Loucy (cell line): ENCODE measurements around the gene AP1B1.

Source experiments
- H2AFZ ChIP-seq: fragments of 200-600 bp; sonication (generic); 2 replicates; pipeline ENCODE4 v1.6.0; 2016; ENCODE audit warnings: antibody characterized with exemption, mild to moderate bottlenecking, low read length, moderate library complexity
- H3F3A ChIP-seq: fragments of 200-600 bp; 2 replicates; pipeline ENCODE4 v1.6.0; 2016; ENCODE audit warnings: antibody characterized with exemption, low read depth, mild to moderate bottlenecking
- H3K27me3 ChIP-seq: fragments of 200-600 bp; sonication (generic); 2 replicates; pipeline ENCODE4 v1.6.1; 2014; ENCODE audit warnings: low read length, mild to moderate bottlenecking; ENCODE audit not compliant: insufficient read depth, poor library complexity, severe bottlenecking
- H3K36me3 ChIP-seq: fragments of 200-600 bp; sonication (generic); 2 replicates; pipeline ENCODE4 v1.6.1; 2016; ENCODE audit warnings: low read length; ENCODE audit not compliant: insufficient read depth
- H3K4me1 ChIP-seq: fragments of 200-600 bp; sonication (generic); 2 replicates; pipeline ENCODE4 v1.5.1; 2014; ENCODE audit warnings: low read length, mild to moderate bottlenecking; ENCODE audit not compliant: insufficient read depth, poor library complexity, severe bottlenecking
- H3K4me2 ChIP-seq: fragments of 200-600 bp; sonication (generic); 2 replicates; pipeline ENCODE4 v1.6.0; 2014; ENCODE audit warnings: antibody characterized with exemption, low read length, low read depth, mild to moderate bottlenecking; ENCODE audit not compliant: poor library complexity, severe bottlenecking
- H3K4me3 ChIP-seq: fragments of 200-600 bp; sonication (generic); 2 replicates; pipeline ENCODE4 v1.5.1; 2014; ENCODE audit warnings: low read length, mild to moderate bottlenecking, mixed read lengths; ENCODE audit not compliant: poor library complexity, severe bottlenecking
- H3K79me2 ChIP-seq: fragments of 200-600 bp; sonication (generic); 2 replicates; pipeline ENCODE4 v1.6.1; 2014; ENCODE audit warnings: low read length; ENCODE audit not compliant: insufficient read depth
- H3K9ac ChIP-seq: fragments of 200-600 bp; sonication (generic); 2 replicates; pipeline ENCODE4 v1.6.0; 2014; ENCODE audit warnings: mild to moderate bottlenecking, low read depth, low read length, moderate library complexity; ENCODE audit not compliant: poor library complexity, severe bottlenecking
- H3K9me2 ChIP-seq: fragments of 200-600 bp; sonication (generic); replicated peaks from 2 replicates; pipeline ENCODE4 v1.6.1; 2016; ENCODE audit warnings: low read depth, low read length, mixed read lengths
- H3K9me3 ChIP-seq: fragments of 200-600 bp; sonication (generic); 2 replicates; pipeline ENCODE4 v1.6.1; 2014; ENCODE audit warnings: mild to moderate bottlenecking, antibody characterized with exemption, low read length, low read depth; ENCODE audit not compliant: insufficient read depth
- H4K20me1 ChIP-seq: fragments of 200-600 bp; sonication (generic); 2 replicates; pipeline ENCODE4 v1.6.0; 2014; ENCODE audit warnings: antibody characterized with exemption, low read length, mild to moderate bottlenecking; ENCODE audit not compliant: insufficient read depth, poor library complexity, severe bottlenecking
- EZH2phosphoT487 ChIP-seq: fragments of 200-600 bp; IDR thresholded peaks from 2 replicates; pipeline ENCODE4 v1.6.1; 2018; ENCODE audit warnings: antibody characterized with exemption, mild to moderate bottlenecking, moderate library complexity, borderline replicate concordance
- TF ChIP-seq, protein P1 (sequence below): fragments of 200-600 bp; sonication (generic); conservative IDR thresholded peaks from 2 replicates; pipeline ENCODE4 v1.5.1; 2014; ENCODE audit warnings: mild to moderate bottlenecking, antibody characterized with exemption, low read length

The AP1B1 gene

DNA sequence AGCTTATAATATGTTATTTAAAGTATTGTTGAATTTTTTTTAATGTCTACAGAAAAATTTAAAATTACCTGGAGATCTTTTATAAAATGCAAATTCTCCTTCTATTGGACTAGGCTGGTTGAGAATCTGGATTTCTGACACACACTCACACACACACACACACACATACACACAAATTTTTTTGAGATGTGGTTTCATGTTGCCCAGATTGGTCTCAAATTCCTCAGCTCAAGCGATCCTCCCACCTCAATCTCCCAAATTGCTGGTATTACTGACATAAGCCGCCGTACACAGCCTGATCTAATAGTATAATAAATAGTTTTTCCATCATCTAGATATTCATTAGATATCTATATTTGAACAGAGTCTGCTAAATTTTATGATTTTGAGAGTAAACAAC is 45.5 kb upstream of the AP1B1 start:
- H3K9ac ChIP-seq = no peak overlapping the region
- H3K4me1 ChIP-seq = no peaks in the 10 kb centered on the region
- H3K4me3 ChIP-seq = no peak overlapping the region
- no peak for TF ChIP-seq EZH2phosphoT487
- TF ChIP-seq, protein P1, sequence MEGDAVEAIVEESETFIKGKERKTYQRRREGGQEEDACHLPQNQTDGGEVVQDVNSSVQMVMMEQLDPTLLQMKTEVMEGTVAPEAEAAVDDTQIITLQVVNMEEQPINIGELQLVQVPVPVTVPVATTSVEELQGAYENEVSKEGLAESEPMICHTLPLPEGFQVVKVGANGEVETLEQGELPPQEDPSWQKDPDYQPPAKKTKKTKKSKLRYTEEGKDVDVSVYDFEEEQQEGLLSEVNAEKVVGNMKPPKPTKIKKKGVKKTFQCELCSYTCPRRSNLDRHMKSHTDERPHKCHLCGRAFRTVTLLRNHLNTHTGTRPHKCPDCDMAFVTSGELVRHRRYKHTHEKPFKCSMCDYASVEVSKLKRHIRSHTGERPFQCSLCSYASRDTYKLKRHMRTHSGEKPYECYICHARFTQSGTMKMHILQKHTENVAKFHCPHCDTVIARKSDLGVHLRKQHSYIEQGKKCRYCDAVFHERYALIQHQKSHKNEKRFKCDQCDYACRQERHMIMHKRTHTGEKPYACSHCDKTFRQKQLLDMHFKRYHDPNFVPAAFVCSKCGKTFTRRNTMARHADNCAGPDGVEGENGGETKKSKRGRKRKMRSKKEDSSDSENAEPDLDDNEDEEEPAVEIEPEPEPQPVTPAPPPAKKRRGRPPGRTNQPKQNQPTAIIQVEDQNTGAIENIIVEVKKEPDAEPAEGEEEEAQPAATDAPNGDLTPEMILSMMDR = no peak
- no peaks in the 10 kb centered on the region for H3K9me3 ChIP-seq
- no peaks in the 10 kb centered on the region for H3K36me3 ChIP-seq
- no peak overlapping the region for H2AFZ ChIP-seq
- no peaks in the 10 kb centered on the region for H3F3A ChIP-seq
- no peaks in the 10 kb centered on the region for H3K27me3 ChIP-seq
- no peaks in the 10 kb centered on the region for H3K9me2 ChIP-seq
- H3K4me2 ChIP-seq = no peak overlapping the region
- H3K79me2 ChIP-seq = no peaks in the 10 kb centered on the region
- no peaks in the 10 kb centered on the region for H4K20me1 ChIP-seq

DNA sequence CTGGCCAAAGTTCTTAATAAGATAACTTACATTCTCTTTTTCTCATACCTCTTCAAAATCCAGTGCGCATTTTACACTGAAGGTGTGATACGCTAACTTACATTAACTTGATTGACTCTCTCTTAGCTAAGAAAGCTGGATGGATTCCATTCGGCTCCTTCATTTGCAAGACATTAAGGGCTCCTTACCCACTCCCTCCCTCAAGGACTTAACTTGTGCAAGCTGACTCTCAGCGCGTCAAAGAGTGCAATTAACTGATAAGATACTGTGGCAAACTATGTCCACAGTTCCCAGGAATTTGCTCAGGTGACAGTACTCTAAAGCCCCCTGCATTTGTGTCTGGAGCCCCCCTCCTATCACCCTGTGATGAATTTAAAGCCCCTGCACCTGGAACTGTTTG is 43.6 kb upstream of the AP1B1 start:
- Histone ChIP-seq H3K4me1 (no peaks in the 10 kb centered on the region), H3K79me2 (no peaks in the 10 kb centered on the region), H3K9ac (no peak overlapping the region), H3K27me3 (no peaks in the 10 kb centered on the region), H3F3A (no peaks in the 10 kb centered on the region), H3K4me2 (no peak overlapping the region), H3K9me3 (no peaks in the 10 kb centered on the region), H2AFZ (no peak overlapping the region), H3K36me3 (no peaks in the 10 kb centered on the region), H4K20me1 (no peaks in the 10 kb centered on the region), H3K4me3 (no peak overlapping the region), H3K9me2 (no peaks in the 10 kb centered on the region)
- TF ChIP-seq, protein P1 = no peak
- TF ChIP-seq EZH2phosphoT487 = no peak

DNA sequence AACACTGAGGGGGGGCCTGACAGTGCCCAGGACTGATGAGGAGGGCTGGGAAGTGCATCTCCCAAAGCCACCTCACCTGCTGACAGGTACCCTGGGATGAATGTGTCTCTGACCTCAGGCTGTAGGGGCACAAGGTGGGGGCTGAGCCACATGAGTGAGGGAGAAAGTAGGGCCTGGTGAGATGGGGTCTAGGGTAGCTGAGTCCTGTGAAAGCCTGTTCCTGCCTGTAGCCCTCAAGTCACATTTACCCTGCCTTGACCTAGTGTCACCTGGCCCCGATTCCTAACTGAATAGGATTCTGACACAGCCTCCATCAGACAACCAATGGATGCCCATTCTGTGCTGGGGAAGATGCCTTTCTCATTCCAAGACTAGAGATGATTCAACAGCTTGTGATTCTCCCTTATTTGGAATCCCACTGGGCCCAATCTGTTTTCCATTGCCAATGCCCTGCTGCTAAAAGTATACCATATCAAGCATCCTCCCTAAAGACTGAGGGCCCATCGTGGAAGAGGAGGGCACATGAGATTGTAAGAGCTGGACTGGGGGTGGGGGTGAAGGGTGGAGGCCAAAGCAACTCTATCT is 38.9 kb upstream of the AP1B1 start:
- Histone ChIP-seq H3K79me2 (no peaks in the 10 kb centered on the region), H3K36me3 (no peaks in the 10 kb centered on the region)

More for the DNA sequence above, 38.9 kb upstream of the AP1B1 start:
- Histone ChIP-seq H2AFZ (no peak overlapping the region), H3K4me2 (no peak overlapping the region), H3K4me3 (no peak overlapping the region), H3K27me3 (no peaks in the 10 kb centered on the region), H4K20me1 (no peaks in the 10 kb centered on the region), H3K9ac (no peak overlapping the region), H3F3A (no peaks in the 10 kb centered on the region), H3K4me1 (peaks cover 3% of the 10 kb centered on the region), H3K9me3 (no peaks in the 10 kb centered on the region), H3K9me2 (no peaks in the 10 kb centered on the region)
- TF ChIP-seq, protein P1 = no peak
- TF ChIP-seq EZH2phosphoT487 = no peak
